ENCODE measurements around the gene ZNF627.

GRCh38 chr19:11612816-11613511 is 15.7 kb downstream of the ZNF627 start:
- TF ChIP-seq CTCF (IDR thresholded peaks at IDR 0.05) (no peak), POLR2A (IDR thresholded peaks at IDR 0.05) (no peak)
